K562 (cell line): Measurements from ENCODE around the gene SFXN2. TPM values are rescaled to one million over a fixed set of nuclear protein-coding genes. Genes with fewer than 3 reads are reported as not detected.

Source experiments
- ADNP ChIP-seq: fragments of 200-800 bp; sonication (Bioruptor generic); IDR thresholded peaks from 2 replicates; pipeline ENCODE4 v1.6.1; 2016; ENCODE audit warnings: missing genetic modification characterization, missing compliant biosample characterization
- ARNT ChIP-seq, 2 experiments: fragments of 450-650 bp; IDR thresholded peaks; 2 replicates each; pipeline ENCODE4 v1.6.1; 2016; ENCODE audit warnings: mild to moderate bottlenecking in 1 of 2
- BMI1 ChIP-seq: fragments of 150-350 bp; IDR thresholded peaks from 2 replicates; pipeline ENCODE4 v1.6.1; 2014; ENCODE audit warnings: low read length
- C11orf30 ChIP-seq: fragments of 450-650 bp; IDR thresholded peaks from 2 replicates; pipeline ENCODE4 v1.6.1; 2016; ENCODE audit warnings: low read depth, mild to moderate bottlenecking
- CCNT2 ChIP-seq: IDR thresholded peaks from 2 replicates; pipeline ENCODE4 v1.6.1; 2011; ENCODE audit warnings: borderline replicate concordance, low read depth, mild to moderate bottlenecking, moderate library complexity, mixed read lengths, low read length; ENCODE audit not compliant: insufficient read length; ENCODE audit errors: extremely low read depth
- FOXK2 ChIP-seq, 2 experiments: fragments of 450-650 bp; IDR thresholded peaks in 1 of 2; conservative IDR thresholded peaks in 1 of 2; 2 replicates each; pipeline ENCODE4 v1.6.1; 2016; ENCODE audit warnings: low read depth in 2 of 2, mild to moderate bottlenecking in 1 of 2
- HDAC2 ChIP-seq: fragments of 450-650 bp; IDR thresholded peaks from 2 replicates; pipeline ENCODE4 v1.6.1; 2016; ENCODE audit warnings: mild to moderate bottlenecking
- HNRNPK ChIP-seq: fragments of 200-400 bp; formaldehyde crosslinking; IDR thresholded peaks from one replicate; pipeline ENCODE4 v1.6.1; 2018; ENCODE audit warnings: mild to moderate bottlenecking, low read depth, low read length; ENCODE audit not compliant: poor library complexity, severe bottlenecking
- KDM1A ChIP-seq, 2 experiments: fragments of 450-650 bp; IDR thresholded peaks; 2 replicates each; pipeline ENCODE4 v1.6.1; 2016; ENCODE audit warnings: mild to moderate bottlenecking in 2 of 2
- MBD1 ChIP-seq: fragments of 250-450 bp; sonication (Bioruptor Pico); IDR thresholded peaks from 2 replicates; pipeline ENCODE4 v1.8.0; 2022; ENCODE audit warnings: inconsistent platforms
- MECOM ChIP-seq: fragments of 250-450 bp; sonication (Bioruptor Pico); IDR thresholded peaks from 2 replicates; pipeline ENCODE4 v1.8.0; 2022; ENCODE audit warnings: inconsistent platforms
- POLR2AphosphoS5 ChIP-seq: IDR thresholded peaks from 2 replicates; pipeline ENCODE4 v1.6.1; 2011; ENCODE audit warnings: mild to moderate bottlenecking, low read depth, low read length, moderate library complexity; ENCODE audit not compliant: control insufficient read depth, insufficient read depth
- POLR2G ChIP-seq: fragments of 200-400 bp; formaldehyde crosslinking; IDR thresholded peaks from 2 replicates; pipeline ENCODE4 v1.6.1; 2017; ENCODE audit warnings: low read depth, mild to moderate bottlenecking, antibody characterized with exemption, low read length, moderate library complexity
- PPARD ChIP-seq: fragments of 250-450 bp; sonication (Bioruptor Pico); IDR thresholded peaks from 2 replicates; pipeline ENCODE4 v1.8.0; 2022; ENCODE audit warnings: inconsistent platforms, mild to moderate bottlenecking, moderate library complexity
- PYGO2 ChIP-seq: fragments of 450-650 bp; IDR thresholded peaks from 2 replicates; pipeline ENCODE4 v1.6.1; 2016; ENCODE audit warnings: mild to moderate bottlenecking, missing genetic modification characterization, moderate library complexity, missing compliant biosample characterization
- RBM25 ChIP-seq: fragments of 200-400 bp; formaldehyde crosslinking; IDR thresholded peaks from 2 replicates; pipeline ENCODE4 v1.6.1; 2018; ENCODE audit warnings: low read length, low read depth, moderate library complexity; ENCODE audit not compliant: severe bottlenecking
- RBM34 ChIP-seq: fragments of 200-400 bp; formaldehyde crosslinking; IDR thresholded peaks from 2 replicates; pipeline ENCODE4 v1.6.1; 2018; ENCODE audit warnings: low read length, borderline replicate concordance; ENCODE audit not compliant: insufficient read depth
- RHOXF2B ChIP-seq: fragments of 250-450 bp; sonication (Bioruptor Pico); conservative IDR thresholded peaks from 2 replicates; pipeline ENCODE4 v1.5.1; 2021
- SRF ChIP-seq, 2 experiments: fragments of 250-450, 450-650 bp in 1 of 2; sonication (Bioruptor Pico) in 1 of 2; sonication (generic) in 1 of 2; formaldehyde crosslinking; IDR thresholded peaks; 2 replicates each; pipeline versions ENCODE4 v1.5.0 to v1.5.1; 2020 to 2022; ENCODE audit warnings: mild to moderate bottlenecking in 1 of 2, missing genetic modification reagents in 1 of 2
- STAT5A ChIP-seq: IDR thresholded peaks from 2 replicates; pipeline ENCODE4 v1.6.1; 2012; ENCODE audit warnings: low read length, inconsistent platforms, borderline replicate concordance
- USF1 ChIP-seq: sonication (generic); formaldehyde crosslinking; IDR thresholded peaks from 2 replicates; pipeline ENCODE4 v1.9.0; 2022; ENCODE audit warnings: mild to moderate bottlenecking, missing genetic modification reagents
- XRCC3 ChIP-seq: fragments of 450-650 bp; IDR thresholded peaks from 2 replicates; pipeline ENCODE4 v1.6.1; 2017; ENCODE audit warnings: mild to moderate bottlenecking, moderate library complexity
- ZC3H11A ChIP-seq: IDR thresholded peaks from 2 replicates; pipeline ENCODE4 v1.6.1; 2012; ENCODE audit warnings: low read depth, low read length, improper control_type of control experiment
- ZC3H8 ChIP-seq: fragments of 450-650 bp; IDR thresholded peaks from 2 replicates; pipeline ENCODE4 v1.6.1; 2017
- ZNF263 ChIP-seq: sonication (generic); formaldehyde crosslinking; IDR thresholded peaks from 2 replicates; pipeline ENCODE4 v1.8.0; 2022; ENCODE audit warnings: mild to moderate bottlenecking, missing genetic modification reagents, borderline replicate concordance
- polyA plus RNA-seq, 8 experiments: library from polyadenylated mRNA; depleted of rRNA in 4 of 8; stranded (reverse) in 5 of 8; unstranded in 3 of 8; fragments of >200 nt; fragmentation: Nextera tagmentation in 2 of 8; fragmentation: Illumina TruSeq in 1 of 8; extraction: Ambion mirVana in 2 of 8; extraction: Trizol in 1 of 8; gene quantifications; 2 replicates each; pipeline versions ENCODE4 v1.2.1 to v1.2.3, GENCODE V29; 2011 to 2014; ENCODE audit warnings: inconsistent platforms in 1 of 8, missing spikeins in 1 of 8
- total RNA-seq, 7 experiments: library from RNA; depleted of rRNA in 6 of 7; stranded (reverse); fragments of >200 nt in 6 of 7; fragmentation: Illumina TruSeq in 2 of 7; extraction: Trizol in 2 of 7; gene quantifications; 2 replicates each; pipeline versions ENCODE4 v1.2.1 to v1.2.3, GENCODE V29; 2011 to 2021; ENCODE audit warnings: low replicate concordance in 1 of 7
- TF ChIP-seq, protein P1 (sequence below): fragments of 250-450 bp; sonication (Bioruptor Pico); IDR thresholded peaks from 2 replicates; pipeline ENCODE4 v1.9.0; 2021; ENCODE audit warnings: mild to moderate bottlenecking, inconsistent platforms

Gene SFXN2
- total and polyA plus RNA-seq, 9 of the 15 experiments (the other 6 are each of a cell fraction or from before 2014, with no cell fraction given): 7.3 to 23.8 (median 15.7) TPM

- no peak for TF ChIP-seq POLR2AphosphoS5
- TF ChIP-seq MECOM (CRISPR knock-in tag): no peak
- TF ChIP-seq RHOXF2B (CRISPR knock-in tag): no peak
- no peak for TF ChIP-seq ZC3H11A
- TF ChIP-seq HNRNPK: no peak
- TF ChIP-seq PYGO2: no peak
- TF ChIP-seq FOXK2 (conservative IDR thresholded peaks at IDR 0.05 in 1 of 2, IDR thresholded peaks at IDR 0.05 in 1 of 2; ENCODE audit: low read depth in 2 of 2): no peak
- no peak for TF ChIP-seq ZC3H8
- no peak for TF ChIP-seq MBD1 (CRISPR knock-in tag)
- no peak for TF ChIP-seq RBM25
- no peak for TF ChIP-seq POLR2G
- TF ChIP-seq PPARD: no peak
- no peak for TF ChIP-seq BMI1
- no peak for TF ChIP-seq SRF (CRISPR knock-in tag; IDR thresholded peaks at IDR 0.05)
- no peak for TF ChIP-seq XRCC3
- TF ChIP-seq ARNT (IDR thresholded peaks at IDR 0.05): no peak
- TF ChIP-seq STAT5A: no peak
- no peak for TF ChIP-seq HDAC2
- no peak for TF ChIP-seq CCNT2
- TF ChIP-seq KDM1A (IDR thresholded peaks at IDR 0.05): 0 out of 4 replicates have a peak, but pooled peaks of 1 of the 2 experiments have one; percentile 11
- TF ChIP-seq, protein P1, sequence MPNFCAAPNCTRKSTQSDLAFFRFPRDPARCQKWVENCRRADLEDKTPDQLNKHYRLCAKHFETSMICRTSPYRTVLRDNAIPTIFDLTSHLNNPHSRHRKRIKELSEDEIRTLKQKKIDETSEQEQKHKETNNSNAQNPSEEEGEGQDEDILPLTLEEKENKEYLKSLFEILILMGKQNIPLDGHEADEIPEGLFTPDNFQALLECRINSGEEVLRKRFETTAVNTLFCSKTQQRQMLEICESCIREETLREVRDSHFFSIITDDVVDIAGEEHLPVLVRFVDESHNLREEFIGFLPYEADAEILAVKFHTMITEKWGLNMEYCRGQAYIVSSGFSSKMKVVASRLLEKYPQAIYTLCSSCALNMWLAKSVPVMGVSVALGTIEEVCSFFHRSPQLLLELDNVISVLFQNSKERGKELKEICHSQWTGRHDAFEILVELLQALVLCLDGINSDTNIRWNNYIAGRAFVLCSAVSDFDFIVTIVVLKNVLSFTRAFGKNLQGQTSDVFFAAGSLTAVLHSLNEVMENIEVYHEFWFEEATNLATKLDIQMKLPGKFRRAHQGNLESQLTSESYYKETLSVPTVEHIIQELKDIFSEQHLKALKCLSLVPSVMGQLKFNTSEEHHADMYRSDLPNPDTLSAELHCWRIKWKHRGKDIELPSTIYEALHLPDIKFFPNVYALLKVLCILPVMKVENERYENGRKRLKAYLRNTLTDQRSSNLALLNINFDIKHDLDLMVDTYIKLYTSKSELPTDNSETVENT (CRISPR knock-in tag): no peak
- no peak for TF ChIP-seq ADNP
- no peak for TF ChIP-seq ZNF263
- peak; percentile 22; the same call in 1 of the 2 replicates for TF ChIP-seq C11orf30
- no peak for TF ChIP-seq RBM34
- 0 out of 2 replicates have a peak, but pooled peaks have one; percentile 34 for TF ChIP-seq USF1 (CRISPR knock-in tag)
These were observed 44.0 kb downstream of the SFXN2 start (continued) for GRCh38 chr10:102758240-102758932.
